ENCODE measurements around the gene EIF4E3.

DNA sequence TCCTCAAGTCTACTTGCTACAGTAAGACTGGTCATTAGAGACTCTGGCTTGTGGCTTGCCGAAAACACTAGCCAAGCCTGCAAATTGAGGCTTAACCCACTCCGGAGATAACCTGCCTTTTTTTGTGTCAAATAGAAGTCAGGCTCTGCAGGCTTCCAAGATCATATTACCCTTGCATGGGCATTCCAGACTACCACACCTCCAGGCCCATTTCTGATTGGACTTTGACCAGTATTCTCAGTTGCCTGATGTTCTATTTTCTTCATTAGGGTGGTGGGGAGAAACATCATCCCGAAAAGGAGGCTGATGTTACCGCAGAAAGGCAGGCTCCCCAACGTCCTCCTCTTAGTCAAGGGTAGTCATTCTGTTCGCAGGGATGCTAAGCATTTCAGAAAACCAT lies 73.6 kb downstream of the EIF4E3 start:
- TF ChIP-seq, protein P1, sequence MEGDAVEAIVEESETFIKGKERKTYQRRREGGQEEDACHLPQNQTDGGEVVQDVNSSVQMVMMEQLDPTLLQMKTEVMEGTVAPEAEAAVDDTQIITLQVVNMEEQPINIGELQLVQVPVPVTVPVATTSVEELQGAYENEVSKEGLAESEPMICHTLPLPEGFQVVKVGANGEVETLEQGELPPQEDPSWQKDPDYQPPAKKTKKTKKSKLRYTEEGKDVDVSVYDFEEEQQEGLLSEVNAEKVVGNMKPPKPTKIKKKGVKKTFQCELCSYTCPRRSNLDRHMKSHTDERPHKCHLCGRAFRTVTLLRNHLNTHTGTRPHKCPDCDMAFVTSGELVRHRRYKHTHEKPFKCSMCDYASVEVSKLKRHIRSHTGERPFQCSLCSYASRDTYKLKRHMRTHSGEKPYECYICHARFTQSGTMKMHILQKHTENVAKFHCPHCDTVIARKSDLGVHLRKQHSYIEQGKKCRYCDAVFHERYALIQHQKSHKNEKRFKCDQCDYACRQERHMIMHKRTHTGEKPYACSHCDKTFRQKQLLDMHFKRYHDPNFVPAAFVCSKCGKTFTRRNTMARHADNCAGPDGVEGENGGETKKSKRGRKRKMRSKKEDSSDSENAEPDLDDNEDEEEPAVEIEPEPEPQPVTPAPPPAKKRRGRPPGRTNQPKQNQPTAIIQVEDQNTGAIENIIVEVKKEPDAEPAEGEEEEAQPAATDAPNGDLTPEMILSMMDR (IDR thresholded peaks at IDR 0.05; ENCODE audit: insufficient read depth, low read length, poor library complexity, severe bottlenecking) = no peak
- TF ChIP-seq EZH2phosphoT487 (conservative IDR thresholded peaks at IDR 0.05; ENCODE audit: low read length) = no peak
